Measurements from ENCODE around the gene KCTD12.

GRCh38 chr13:76853481-76853880 lies 32.7 kb downstream of the KCTD12 start:
- no peak for TF ChIP-seq POLR2A (IDR thresholded peaks at IDR 0.05; ENCODE audit: low read depth, low read length)
- no peak for TF ChIP-seq SPI1 (IDR thresholded peaks at IDR 0.05; ENCODE audit: low read depth, low read length)
- TF ChIP-seq TAF1 (IDR thresholded peaks at IDR 0.05; ENCODE audit: low read depth, low read length): no peak
- no peak for TF ChIP-seq POLR2AphosphoS5 (IDR thresholded peaks at IDR 0.05; ENCODE audit: low read depth, low read length)
